Uterus (tissue), 2 donors: Measurements from ENCODE around the gene GRIK5.

Source experiments
- CTCF ChIP-seq, 4 experiments: fragments of 200-600 bp in 2 of 4; fragments of 450-650 bp in 2 of 4; sonication (generic) in 2 of 4; IDR thresholded peaks; one replicate each; pipeline ENCODE4 v1.5.1; 2016 to 2019; ENCODE audit warnings: antibody characterized with exemption in 4 of 4, mild to moderate bottlenecking in 2 of 4, moderate library complexity in 1 of 4
- POLR2A ChIP-seq, 2 donors: fragments of 450-650 bp; IDR thresholded peaks; one replicate each; pipeline ENCODE4 v1.6.1; 2016; ENCODE audit warnings: antibody characterized with exemption in 2 of 2, mild to moderate bottlenecking in 1 of 2, moderate library complexity in 1 of 2

GRCh38 chr19:42111811-42112210 lies 41.8 kb upstream of the GRIK5 start:
- no peak for TF ChIP-seq CTCF (IDR thresholded peaks at IDR 0.05)
- no peak for TF ChIP-seq POLR2A (IDR thresholded peaks at IDR 0.05)
